Epithelial cell of prostate (primary cell): ENCODE measurements around the gene L3MBTL3.
"Not testable (repeated sequence)": the region's sequence is repeated elsewhere in the genome, so short reads cannot be mapped to it uniquely, and the experiment has no call there.

ENCODE experiments used
- DNase-seq: peaks from one replicate; pipeline ENCODE4 v3.0.0-alpha.2; 2011; ENCODE audit warnings: low read depth, low spot score
- H3K27ac ChIP-seq: fragments of 450-650 bp; 2 replicates; pipeline ENCODE4 v1.5.1; 2017; ENCODE audit warnings: mild to moderate bottlenecking

The L3MBTL3 gene

DNA sequence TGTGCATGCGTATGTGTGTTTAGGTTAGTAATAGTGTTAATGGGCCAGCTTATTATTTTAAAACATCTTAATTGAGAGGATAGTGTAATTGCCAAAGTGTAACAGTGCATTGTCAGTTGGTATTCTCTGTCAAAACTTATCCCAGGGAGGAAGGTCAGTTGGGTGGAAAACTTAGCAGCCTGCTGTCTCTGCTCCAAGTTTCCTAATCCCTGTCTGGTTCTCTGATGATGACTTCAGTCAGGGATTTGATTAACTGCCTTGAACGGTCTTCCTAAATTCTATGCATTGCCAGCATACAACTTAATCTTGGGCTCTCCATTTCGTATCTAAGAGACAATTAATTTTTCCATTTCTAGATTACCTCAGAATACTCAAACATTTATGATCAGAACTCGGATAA is 51.1 kb downstream of the L3MBTL3 start:
- H3K27ac ChIP-seq = no peak overlapping the region
- no peak for DNase-seq

GRCh38 chr6:130070326-130070725 is 51.9 kb downstream of the L3MBTL3 start:
- no peak overlapping the region for H3K27ac ChIP-seq
- no peak for DNase-seq

DNA sequence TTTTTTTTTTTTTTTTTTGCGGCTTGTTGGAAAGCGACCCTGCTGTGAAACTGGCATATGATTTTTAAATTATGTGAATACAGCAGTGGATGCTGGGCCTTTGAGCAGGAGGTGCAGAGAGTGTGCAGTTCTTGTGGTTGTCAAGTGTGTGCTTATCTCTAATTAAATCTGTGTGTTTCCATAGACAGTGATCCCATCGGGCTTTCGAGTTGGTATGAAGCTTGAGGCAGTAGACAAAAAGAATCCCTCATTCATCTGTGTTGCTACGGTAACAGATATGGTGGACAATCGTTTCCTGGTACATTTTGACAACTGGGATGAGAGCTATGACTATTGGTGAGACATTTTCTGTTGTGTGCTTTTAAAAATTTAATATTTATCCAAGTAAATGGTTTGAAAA is 52.4 kb downstream of the L3MBTL3 start:
- no peak overlapping the region for H3K27ac ChIP-seq
- DNase-seq = no peak

GRCh38 chr6:130075879-130076460 is 57.6 kb downstream of the L3MBTL3 start:
- DNase-seq = no peak
- no peak overlapping the region for H3K27ac ChIP-seq

DNA sequence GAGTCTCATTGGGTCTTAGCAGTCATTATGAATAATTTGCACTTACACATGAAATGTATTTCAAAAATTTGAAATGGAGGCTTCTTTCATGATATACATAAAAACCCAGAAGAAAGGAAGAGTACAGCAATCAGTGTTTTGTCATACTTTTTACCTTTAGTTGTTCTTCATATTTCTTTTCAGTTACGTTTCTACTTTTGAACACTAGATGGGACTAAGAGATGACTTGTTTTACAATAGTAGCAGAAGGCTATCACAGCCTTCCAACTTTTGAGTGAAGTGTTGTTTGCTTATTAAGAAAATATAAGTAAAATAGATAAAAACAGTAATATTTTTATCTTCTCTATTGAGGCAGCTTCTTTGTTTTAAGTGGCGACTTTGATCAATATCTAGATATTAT is 58.1 kb downstream of the L3MBTL3 start:
- no peak for DNase-seq

GRCh38 chr6:130090796-130091195 is 72.4 kb downstream of the L3MBTL3 start:
- no peak overlapping the region for H3K27ac ChIP-seq
- no peak for DNase-seq

More for the DNA sequence above, 58.1 kb downstream of the L3MBTL3 start:
- no peak overlapping the region for H3K27ac ChIP-seq

DNA sequence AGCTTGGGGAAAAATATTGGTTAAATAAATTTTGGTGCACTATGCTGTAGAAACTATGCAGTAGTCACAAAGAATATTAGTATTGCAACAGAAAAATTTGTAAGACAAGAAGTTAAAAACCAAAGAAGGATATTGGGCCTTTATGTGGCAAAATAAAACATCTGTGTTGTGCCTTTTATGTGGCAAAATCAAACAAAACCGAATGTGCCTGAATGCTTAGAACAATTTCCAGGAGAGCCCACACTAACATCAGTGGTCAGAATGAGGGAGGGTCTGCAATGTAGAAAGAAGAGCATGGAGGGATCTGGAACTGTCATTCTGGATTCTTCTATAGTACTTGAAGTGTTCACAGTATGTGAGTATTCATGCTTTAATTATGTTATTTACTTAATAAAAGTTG is 75.2 kb downstream of the L3MBTL3 start:
- no peak for DNase-seq
- H3K27ac ChIP-seq = no peak overlapping the region

DNA sequence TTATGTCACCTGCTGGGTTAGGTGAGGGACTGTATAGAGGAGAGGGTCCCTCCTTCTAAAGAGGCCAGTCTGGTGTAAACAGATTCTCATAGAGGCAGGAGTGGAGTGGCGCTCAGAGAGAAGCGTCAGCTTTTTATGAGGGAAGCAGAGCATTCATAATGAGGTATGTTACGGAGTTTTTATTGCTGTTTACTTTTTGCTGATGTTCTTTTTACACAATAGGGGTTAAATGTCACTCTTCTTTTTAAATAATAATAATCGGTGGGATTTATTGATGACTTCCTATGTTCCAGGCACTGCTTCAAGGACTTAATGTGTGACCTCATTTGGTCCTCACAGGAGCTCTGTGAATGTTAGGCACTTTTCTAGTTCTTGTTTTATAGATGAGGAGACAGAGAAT is 79.9 kb downstream of the L3MBTL3 start:
- DNase-seq = no peak
- H3K27ac ChIP-seq = no peak overlapping the region

GRCh38 chr6:130099119-130099518 is 80.7 kb downstream of the L3MBTL3 start:
- no peak for DNase-seq
- no peak overlapping the region for H3K27ac ChIP-seq

- H3K27ac ChIP-seq = no peak overlapping the region
- DNase-seq = no peak
Measured at GRCh38 chr6:130105996-130106704, 87.8 kb downstream of the L3MBTL3 start.

- DNase-seq = no peak
- H3K27ac ChIP-seq = no peak overlapping the region
Measured at GRCh38 chr6:130107710-130108109, 89.3 kb downstream of the L3MBTL3 start.

GRCh38 chr6:130111031-130111430 is 92.7 kb downstream of the L3MBTL3 start:
- no peak overlapping the region for H3K27ac ChIP-seq
- no peak for DNase-seq

- no peak for DNase-seq
- H3K27ac ChIP-seq = no peak overlapping the region
Measured at GRCh38 chr6:130113201-130113710, 94.9 kb downstream of the L3MBTL3 start.

GRCh38 chr6:130115036-130115435 is 96.7 kb downstream of the L3MBTL3 start:
- DNase-seq = no peak
- H3K27ac ChIP-seq = no peak overlapping the region

- no peak for DNase-seq
- H3K27ac ChIP-seq = no peak overlapping the region
Measured at GRCh38 chr6:130116273-130116672, 97.9 kb downstream of the L3MBTL3 start.

- H3K27ac ChIP-seq, DNase-seq: not testable (repeated sequence)
Measured at GRCh38 chr6:130117187-130117701, 98.9 kb downstream of the L3MBTL3 start.

GRCh38 chr6:130118236-130118635 is 99.9 kb downstream of the L3MBTL3 start:
- no peak overlapping the region for H3K27ac ChIP-seq
- no peak for DNase-seq

DNA sequence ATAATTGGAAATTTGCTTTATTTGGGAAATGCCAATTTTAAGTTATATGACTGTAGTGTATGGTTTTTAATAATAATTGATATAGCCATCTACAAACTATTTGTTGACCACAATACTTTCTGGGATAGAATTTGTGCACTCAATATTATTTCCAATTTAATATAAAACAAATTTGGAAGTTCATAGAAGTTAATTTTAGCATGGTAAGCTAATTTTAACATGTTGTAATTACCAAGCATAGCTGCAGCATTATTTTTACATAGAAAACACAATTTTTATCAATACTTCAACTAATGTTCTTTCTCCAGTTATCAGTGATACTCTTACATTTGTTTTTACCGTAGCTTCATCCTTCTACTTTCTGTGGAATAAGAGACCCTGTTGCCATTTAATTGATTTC is 100.8 kb downstream of the L3MBTL3 start:
- DNase-seq = no peak
- H3K27ac ChIP-seq = no peak overlapping the region

DNA sequence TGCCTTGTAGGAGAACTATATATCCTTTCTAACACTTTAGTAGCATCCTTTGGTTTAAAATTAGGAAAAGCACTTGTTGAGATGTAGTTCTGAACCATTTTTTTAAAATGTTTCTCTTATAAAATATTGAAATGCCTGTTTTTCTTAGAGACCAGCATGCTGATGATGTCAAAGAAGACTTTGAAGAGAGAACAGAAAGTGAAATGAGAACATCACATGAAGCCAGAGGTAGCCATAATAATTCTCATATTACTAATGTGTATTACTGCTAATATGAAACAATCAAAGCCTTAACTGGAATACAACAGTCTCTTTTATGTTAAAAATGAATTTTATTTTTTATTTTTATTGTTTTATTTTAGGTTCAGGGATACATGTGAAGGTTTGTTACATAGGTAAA is 102.3 kb downstream of the L3MBTL3 start:
- no peak for DNase-seq
- H3K27ac ChIP-seq = no peak overlapping the region

- DNase-seq = no peak
- H3K27ac ChIP-seq = no peak overlapping the region
Measured at GRCh38 chr6:130122243-130122642, 103.9 kb downstream of the L3MBTL3 start.

GRCh38 chr6:130127195-130127594 is 108.8 kb downstream of the L3MBTL3 start:
- no peak overlapping the region for H3K27ac ChIP-seq
- no peak for DNase-seq

DNA sequence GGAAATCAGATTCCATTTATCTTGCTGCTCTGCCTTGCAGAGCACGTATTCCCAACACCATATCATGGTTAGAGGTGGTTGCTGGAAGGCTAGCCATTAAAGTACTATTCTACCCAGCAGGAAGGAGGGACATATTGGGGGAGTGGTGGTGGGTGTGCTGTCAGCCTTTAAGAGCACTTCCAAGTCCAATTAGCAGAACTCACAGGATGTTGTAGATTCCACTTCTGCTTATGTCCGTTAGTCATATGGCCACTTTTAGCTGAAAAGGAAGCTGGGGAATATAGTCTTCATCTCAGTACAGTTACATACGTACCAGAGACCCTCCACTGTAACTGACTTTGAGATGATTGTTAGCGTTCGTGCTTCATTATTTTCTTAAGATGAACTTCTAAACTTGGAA is 109.9 kb downstream of the L3MBTL3 start:
- no peak overlapping the region for H3K27ac ChIP-seq
- DNase-seq = no peak
